Fibroblast of skin of left quadriceps (primary cell): Measurements from ENCODE around the gene XIRP2.

Experiments
- DNase-seq, 2 experiments: peaks; one replicate each; pipeline ENCODE4 v3.0.0-alpha.2; 2013; ENCODE audit warnings: low read depth in 2 of 2

The XIRP2 gene

DNA sequence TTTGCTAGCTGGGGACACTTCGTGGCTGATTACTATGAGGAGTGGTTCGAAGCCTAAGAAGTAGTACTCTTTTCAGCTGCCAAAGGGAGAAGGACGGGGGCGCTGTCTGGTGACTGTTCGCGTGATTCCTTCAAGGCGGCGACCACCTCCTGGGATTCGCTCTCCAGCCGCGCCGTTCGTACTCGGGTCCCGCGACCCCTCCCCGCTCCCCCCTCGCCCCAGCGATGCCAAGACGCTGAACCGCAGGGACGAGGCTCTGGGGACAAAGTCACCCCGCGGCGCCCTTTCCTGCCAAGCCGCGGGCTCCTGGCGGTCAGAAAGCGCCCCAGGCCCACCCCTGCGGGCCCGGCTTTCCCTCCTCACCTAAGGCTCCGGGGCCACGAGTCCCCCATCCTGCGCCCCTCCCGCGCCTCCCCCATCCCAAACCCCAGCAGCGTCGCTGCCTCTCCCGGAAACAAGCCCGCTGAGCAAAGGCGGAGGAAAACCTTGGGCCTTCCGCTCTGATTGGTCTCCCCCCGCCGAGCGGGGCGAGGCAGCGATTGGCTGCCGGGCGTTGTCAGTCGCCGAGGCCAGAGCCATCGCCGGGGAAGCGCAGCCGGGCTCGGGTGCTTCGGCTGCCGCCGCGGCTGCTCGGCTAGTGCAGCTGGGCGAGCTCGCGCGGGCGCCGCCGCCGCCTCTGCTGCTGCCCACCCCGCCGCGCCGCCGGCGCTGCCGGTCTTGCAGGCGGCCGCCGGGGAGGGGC is 404.3 kb downstream of the XIRP2 start, which contains the start of gene B3GALT1:
Gene B3GALT1 (plus strand): TSS at position 572 of the 742 bp plus-strand sequence.
- DNase-seq = peak; percentile 77 to 81

- DNase-seq = no peak
These were observed 405.0 kb downstream of the XIRP2 start for GRCh38 chr2:167293172-167293781.

DNA sequence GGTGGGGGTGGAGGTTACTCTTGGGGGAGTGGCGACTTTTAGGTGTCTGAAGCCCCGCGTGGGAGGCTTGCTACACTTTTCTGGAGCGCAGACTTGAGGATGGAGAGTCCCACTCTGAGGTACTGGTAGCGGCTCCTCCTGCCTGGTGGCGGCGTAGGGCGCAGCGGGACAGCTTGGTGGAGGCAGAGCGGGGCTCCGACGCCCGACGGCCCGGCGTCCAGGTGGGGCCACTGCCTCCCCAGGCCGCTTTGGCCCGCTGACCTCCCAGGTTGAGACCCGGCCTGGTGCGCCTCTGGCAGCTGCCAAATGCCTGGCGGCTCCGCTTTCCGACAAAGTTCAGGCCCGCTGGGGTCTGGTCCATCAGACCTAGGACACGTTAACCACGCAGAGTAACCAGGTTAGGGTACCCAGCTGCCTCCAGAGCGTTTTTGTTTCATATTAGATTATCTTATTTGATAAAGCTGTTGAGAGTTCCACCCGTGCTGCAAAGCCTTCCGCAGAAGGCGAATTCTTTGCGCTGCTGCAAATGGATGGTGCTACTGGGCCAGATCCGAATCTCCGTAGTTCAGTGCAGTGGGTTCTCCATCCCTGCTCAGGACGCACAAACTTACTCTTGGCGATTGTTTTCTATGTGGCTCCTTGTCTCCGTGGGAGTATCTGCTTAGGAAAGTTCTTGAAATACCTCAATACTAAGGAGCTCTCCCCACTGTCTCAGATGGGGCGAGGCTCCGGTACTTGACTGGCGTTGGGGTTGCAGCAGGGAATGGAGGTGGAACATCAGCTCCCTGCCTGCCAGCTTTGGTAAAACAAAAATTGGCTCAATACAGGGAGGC is 405.9 kb downstream of the XIRP2 start:
- DNase-seq = no peak

GRCh38 chr2:167294776-167295140 is 406.5 kb downstream of the XIRP2 start:
- DNase-seq = no peak

GRCh38 chr2:167297292-167297691 is 409.0 kb downstream of the XIRP2 start:
- no peak for DNase-seq

- DNase-seq = no peak
These were observed 409.7 kb downstream of the XIRP2 start for GRCh38 chr2:167298017-167298416.
